Activated naive CD4-positive, alpha-beta T cell (primary cell): ENCODE results near the gene PARVA.

Source experiments
- DNase-seq, 4 experiments: peaks; one replicate each; lab custom pipeline; 2025; lab: John Stamatoyannopoulos, UW

The PARVA gene

DNA sequence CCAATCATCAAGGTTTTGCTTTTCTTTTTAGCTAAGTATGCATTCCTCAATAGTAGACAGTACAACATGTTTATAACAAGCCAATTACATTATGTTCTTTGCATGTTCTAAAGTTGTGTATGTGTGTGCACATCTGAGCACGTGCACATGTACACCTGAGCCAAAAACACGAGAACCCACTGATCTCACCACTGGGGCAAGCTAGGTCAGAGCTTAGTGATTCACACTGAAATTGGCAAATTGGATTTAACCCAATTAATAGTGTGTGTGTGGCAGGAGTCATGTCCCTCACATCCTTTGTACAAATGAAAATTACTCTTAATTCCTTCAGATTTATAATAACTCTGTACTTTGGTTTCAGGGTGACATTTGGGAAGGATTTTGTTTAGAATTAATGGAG is 151.1 kb downstream of the PARVA start:
- no peak for DNase-seq

- no peak for DNase-seq
Observed at GRCh38 chr11:12529041-12529440, 151.7 kb downstream of the PARVA start.

DNA sequence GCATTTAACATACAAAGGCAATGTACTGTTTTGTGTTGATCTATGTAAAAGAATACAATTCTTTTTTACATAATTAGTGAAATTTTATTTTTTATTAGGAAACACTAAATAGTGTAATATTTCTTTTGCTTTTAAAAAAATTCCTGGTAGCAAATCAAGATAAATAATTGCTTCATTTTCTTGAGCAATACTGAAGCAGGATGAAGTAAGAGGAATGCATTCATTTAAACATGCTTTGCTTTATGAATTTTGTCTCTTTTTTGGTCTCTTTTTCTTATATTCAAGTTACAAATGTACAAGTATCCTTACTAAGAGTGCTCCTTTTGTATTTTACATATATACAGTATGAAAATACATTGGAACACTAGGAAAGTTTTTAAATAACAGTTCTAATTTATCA is 152.4 kb downstream of the PARVA start:
- no peak for DNase-seq

DNA sequence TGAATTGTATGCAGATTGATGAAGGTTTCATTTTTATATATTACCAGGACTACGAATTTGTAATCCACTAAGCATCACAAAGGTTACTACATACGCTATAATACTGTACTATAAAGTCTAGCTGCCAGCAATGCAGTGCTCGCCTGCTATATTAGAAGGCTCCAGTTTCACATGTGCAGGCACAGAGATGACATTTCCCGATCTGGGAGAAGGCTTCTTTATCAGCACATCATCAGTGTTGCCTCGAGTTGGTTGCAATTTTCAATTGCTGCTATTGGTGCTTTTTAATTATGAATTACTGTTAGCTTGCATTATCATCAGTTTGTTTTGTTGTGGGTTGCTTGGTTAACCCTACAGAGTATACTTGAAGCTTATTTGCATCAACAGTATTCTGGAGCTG is 153.6 kb downstream of the PARVA start:
- DNase-seq, result no peak

DNA sequence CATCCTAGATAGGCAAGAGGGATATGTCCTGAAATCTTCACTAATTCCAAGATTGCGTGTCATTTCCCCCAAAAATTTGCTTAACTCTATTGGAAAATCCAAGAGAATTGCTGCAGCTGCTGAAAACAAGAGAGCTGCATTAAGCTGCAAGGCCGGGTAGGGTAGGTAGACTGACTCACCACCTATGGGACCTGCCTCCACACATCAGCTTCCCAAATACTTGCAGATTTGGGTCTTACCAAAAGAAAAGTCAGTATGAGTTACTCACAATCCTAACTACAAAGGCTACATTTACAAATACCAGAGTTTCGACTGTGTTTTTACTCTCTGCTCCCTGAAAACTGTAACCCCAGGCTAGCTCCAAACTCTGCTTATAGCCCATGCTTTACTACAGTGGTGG is 154.3 kb downstream of the PARVA start:
- no peak for DNase-seq

GRCh38 chr11:12532580-12532979 is 155.2 kb downstream of the PARVA start:
- DNase-seq, result no peak

DNA sequence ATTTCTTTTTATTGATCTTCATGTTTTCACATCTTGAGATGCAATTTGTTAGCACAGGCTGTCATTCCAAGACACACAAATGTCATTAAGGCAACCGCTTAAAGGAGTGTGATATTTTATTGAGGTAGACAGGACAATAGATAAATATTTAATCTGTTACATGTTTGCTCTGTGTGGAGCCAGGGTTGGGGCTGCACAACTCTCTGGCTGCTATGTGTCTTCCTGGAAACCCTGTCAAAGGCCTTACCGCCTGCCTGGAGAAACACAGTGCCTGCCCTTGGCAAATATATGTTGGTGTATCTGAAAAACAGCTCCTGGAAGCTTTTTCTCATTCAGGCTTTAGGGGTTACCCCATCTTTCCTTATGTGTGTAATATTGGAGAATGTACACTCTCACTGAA is 157.2 kb downstream of the PARVA start:
- DNase-seq, result no peak

DNA sequence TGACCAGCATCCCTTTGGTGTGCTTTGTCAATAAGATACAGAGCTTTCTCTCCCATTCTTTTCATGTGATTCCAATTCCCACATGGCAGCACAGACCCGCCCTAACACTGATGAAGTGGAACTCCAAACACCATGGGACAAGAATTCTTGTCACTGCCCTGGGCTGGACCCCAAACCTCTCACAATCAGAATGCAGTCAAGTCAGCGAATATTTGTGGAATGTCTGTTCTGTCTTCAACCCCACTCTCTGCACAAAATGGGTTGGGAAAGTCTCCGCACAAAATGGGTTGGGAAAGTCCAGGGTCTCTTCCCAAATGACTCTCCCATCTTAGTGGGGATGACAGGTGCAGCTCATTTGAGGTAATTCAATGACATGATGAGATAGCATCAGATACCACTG is 157.9 kb downstream of the PARVA start:
- DNase-seq, result no peak

GRCh38 chr11:12536566-12536965 is 159.2 kb downstream of the PARVA start:
- no peak for DNase-seq

GRCh38 chr11:12537778-12538401 is 160.5 kb downstream of the PARVA start:
- no peak for DNase-seq

DNA sequence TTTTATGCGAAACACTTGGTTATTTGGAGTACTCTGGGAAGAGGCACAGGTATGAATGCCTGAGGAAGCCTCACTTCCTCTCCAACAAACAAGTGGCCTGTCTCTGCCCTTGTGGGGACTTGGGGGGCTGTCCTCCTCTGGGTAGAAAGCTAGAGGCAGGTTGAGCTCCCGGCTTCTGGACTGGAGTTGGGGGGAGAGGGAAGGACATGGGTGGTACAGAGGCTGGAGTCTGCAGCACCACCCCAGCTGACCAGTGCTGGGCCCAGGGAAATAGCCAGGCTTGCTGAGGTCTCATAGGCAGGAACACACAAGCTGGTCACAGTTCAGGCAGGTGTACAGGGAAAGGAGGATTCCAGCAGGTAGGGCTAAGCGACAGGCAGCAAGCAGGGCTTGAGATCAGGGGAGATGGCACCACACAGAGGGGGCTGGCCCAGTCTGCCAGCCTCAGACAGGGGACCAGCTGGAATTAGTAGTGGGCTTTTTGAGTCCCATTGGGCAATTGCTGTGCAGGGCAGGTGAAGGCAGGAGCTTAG is 161.6 kb downstream of the PARVA start:
- no peak for DNase-seq

- no peak for DNase-seq
Observed at GRCh38 chr11:12539572-12539971, 162.2 kb downstream of the PARVA start.

DNA sequence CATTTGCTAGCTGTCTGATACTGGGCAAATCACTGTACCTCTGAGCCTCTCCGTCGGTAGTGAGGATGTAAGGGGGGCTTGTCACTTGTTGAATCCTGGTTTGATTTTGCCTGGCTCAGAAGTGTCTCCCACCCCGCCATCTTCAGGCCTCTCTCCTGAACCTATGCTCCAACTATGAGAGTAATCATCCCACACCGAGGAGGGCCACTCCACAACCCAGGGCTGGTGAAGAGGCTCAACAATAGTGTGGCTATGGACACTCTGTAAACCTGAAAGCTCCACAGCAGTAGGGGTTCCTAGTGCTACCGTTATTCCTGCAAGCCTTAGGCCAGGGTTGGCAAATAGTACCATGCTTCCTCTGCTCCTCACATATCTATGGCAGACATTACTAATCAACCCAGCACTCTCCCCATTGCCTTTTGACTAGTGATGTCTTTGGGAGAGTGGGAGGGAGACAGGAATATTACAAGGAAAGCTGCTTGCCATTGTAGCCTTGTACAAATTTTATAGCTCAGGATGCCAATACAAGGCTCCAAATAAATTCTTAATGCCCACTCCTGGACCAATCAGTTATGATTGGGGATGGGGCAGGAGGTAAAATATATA is 162.8 kb downstream of the PARVA start:
- no peak for DNase-seq

GRCh38 chr11:12540913-12541582 is 163.7 kb downstream of the PARVA start:
- no peak for DNase-seq

DNA sequence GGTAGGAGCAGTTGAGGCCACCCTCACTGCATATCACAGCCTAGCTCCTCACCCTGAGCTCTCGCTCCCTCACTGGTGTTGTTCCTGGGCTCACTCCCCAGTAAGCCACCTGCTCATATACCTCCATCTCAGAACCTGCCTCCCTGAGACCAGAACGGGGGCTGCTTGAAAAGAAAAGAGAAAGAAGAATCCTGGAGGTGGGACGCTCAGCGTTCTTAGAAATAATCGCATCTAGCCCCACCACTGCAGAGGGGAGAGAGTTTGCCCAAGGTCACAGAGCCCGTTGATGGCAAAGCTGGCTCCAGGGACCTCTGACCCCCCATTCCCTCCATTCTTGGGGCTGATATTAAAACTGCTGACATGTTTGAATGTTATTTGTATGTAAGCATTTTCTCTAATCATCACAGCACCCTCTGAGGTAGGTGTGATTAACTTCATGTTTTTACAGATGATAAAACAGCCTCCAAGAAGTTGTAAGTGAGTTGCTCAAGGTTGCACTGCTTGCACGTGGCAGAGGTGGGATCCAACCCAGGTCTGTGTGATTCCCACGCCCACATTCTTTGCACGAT is 164.3 kb downstream of the PARVA start:
- DNase-seq, result no peak

GRCh38 chr11:12542186-12542935 is 165.0 kb downstream of the PARVA start:
- no peak for DNase-seq

DNA sequence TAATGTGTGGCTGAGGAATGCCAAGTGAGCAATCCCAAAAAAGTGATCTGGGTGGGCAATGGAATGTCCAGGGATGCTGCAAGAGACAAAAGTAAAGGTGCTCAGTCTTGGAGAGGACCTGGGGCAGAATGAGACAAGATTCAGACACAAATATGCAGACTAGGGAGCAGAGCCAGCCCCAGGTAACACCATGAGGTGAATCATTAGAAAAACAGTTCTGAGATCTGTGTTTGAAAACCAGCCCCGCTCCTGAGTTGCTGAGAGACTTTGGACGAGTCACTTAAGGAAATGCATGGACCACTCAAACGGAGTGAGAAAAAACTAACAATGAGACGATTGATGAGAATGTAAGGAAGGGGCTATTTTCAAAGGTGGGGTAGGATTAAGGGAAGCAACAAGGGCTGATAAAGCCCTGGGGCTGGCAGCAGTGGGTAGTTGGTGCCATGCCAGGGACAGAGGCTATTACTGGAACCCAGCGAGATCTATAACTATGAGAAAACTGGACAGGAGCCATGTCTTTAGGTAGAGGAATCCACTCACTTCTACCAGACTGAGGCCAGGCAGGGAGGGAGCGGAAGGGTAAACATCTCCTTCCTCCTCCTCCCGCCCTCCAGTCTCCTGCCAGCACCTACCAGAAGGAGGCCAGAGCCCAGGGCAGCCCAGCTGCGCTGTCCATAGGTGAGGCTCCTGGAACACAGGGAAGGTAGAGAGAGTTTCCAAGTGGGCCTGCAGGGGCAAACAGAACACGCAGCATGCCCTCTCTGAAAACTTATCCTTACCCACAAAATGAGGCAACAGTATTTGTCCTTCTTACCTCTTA is 166.4 kb downstream of the PARVA start:
- DNase-seq, result no peak

- no peak for DNase-seq
Observed at GRCh38 chr11:12544986-12545775, 167.8 kb downstream of the PARVA start.

DNA sequence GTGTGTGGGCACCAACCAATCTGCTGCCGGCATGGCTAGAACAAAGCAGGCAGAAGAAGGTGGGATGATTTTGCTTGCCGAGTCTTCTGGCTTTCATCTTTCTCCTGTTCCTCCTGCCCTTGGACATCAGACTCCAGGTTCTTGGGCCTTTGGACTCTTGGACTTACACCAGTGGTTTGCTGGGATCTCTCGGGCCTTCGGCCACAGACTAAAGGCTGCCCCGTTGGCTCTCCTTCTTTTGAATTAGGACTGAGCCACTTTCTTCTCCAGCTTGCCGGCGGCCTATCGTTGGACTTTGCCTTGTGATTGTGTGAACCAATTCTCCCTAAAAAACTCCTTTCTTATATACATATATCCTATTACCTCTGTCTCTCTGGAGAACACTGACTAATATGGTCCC is 168.8 kb downstream of the PARVA start:
- DNase-seq, result no peak

DNA sequence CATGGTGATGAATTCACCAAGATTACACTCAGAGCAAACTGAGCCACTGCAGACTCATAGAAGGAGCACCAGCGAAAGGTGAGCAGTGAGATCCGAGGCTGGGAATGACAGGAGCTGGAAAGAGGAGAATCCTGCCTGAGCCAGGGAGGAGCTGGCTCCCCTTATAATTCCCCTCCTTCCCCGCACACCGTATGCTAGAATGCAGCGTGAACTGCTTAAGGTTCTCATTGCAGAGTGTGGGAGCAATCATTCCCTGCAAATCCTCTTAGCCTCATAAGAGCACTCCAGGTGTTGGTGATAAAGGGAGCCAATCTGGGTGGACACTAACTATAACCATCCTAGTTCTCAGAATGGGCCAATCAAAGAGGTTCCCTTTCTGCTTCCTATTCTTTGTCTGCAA is 169.3 kb downstream of the PARVA start:
- DNase-seq, result no peak
